Thymus (tissue), 11 donors: ENCODE results near the gene AGFG1. TPM values are rescaled to one million over a fixed set of nuclear protein-coding genes. Genes with fewer than 3 reads are reported as not detected.
"Not testable (repeated sequence)": the region's sequence is repeated elsewhere in the genome, so short reads cannot be mapped to it uniquely, and the experiment has no call there.

Experiments used
- DNase-seq, 9 donors: peaks; one replicate each; pipeline ENCODE4 v3.0.0-alpha.2; 2013; ENCODE audit warnings: low spot score in 9 of 9, low read depth in 6 of 9, missing footprints in 1 of 9
- H3K27ac ChIP-seq, 2 donors: one replicate each; pipeline ENCODE4 v1.5.1; 2013; ENCODE audit warnings: control low read depth in 1 of 2, low read depth in 1 of 2, low read length in 1 of 2, mild to moderate bottlenecking in 1 of 2, moderate library complexity in 1 of 2
- H3K27me3 ChIP-seq, 2 donors: one replicate each; pipeline ENCODE4 v1.5.1; 2013; ENCODE audit warnings: low read length in 1 of 2; ENCODE audit not compliant: control insufficient read depth in 2 of 2, insufficient read depth in 1 of 2
- H3K36me3 ChIP-seq, 2 donors: one replicate each; pipeline ENCODE4 v1.5.1; 2013; ENCODE audit warnings: low read length in 1 of 2, mild to moderate bottlenecking in 1 of 2, moderate library complexity in 1 of 2; ENCODE audit not compliant: control insufficient read depth in 2 of 2, insufficient read depth in 2 of 2
- H3K4me1 ChIP-seq, 2 donors: one replicate each; pipeline ENCODE4 v1.5.1; 2013; ENCODE audit warnings: low read length in 2 of 2; ENCODE audit not compliant: control insufficient read depth in 2 of 2, insufficient read depth in 2 of 2
- H3K4me3 ChIP-seq, 2 donors: one replicate each; pipeline ENCODE4 v1.5.1; 2013; ENCODE audit warnings: low read length in 2 of 2, control low read depth in 1 of 2, mild to moderate bottlenecking in 1 of 2
- H3K9me3 ChIP-seq, 2 donors: one replicate each; pipeline ENCODE4 v1.5.1; 2013; ENCODE audit warnings: low read length in 1 of 2, mild to moderate bottlenecking in 1 of 2; ENCODE audit not compliant: control insufficient read depth in 2 of 2, insufficient read depth in 1 of 2
- WGBS: extraction: QIAGEN DNeasy Blood & Tissue Kit; methylation state at CpG from one replicate; pipeline ENCODE4 v1.1.7; 2013; 5-methylcytosine and 5-hydroxymethylcytosine counted together
- polyA plus RNA-seq: library from polyadenylated mRNA; stranded (reverse); fragments of 200-250 nt; gene quantifications from one replicate; pipeline ENCODE4 v1.2.3, GENCODE V29; 2013
- total RNA-seq: library from RNA; stranded (reverse); fragments of 120-200 nt; gene quantifications from one replicate; pipeline ENCODE4 v1.2.4, GENCODE V29; 2013
- donor health status: healthy.

Gene AGFG1
- total and polyA plus RNA-seq, 2 donors, result 47.4 to 56.3 TPM

DNA sequence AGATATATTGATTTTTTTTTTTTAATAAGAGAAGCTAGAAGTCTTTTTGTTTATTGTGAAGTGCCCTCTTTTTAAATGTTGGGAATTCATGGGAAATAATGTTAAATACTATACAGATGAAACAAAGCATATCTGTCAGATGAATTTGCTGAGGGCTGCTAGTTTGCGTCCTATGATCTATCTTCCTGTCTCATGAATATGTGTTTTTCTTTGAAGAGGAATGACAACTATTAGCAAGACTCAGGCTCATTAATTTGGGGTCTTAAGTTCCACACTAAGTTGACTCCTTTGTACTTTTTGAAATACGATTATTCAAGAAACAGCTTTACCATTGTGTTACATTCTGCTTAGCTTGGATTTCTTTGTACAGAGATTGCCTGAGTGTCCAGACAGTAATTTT is 57.9 kb downstream of the AGFG1 start:
- DNase-seq, result no peak
- H3K4me1 ChIP-seq, result no peaks in the 10 kb centered on the region
- no peaks in the 10 kb centered on the region for H3K9me3 ChIP-seq
- peaks cover 3 to 33% of the 10 kb centered on the region in 2 donors for H3K36me3 ChIP-seq
- WGBS, result 99% methylated on average over 2 of the region's 2 CpGs
- H3K27me3 ChIP-seq, result no peaks in the 10 kb centered on the region
- no peak overlapping the region for H3K27ac ChIP-seq
- no peak overlapping the region for H3K4me3 ChIP-seq

- peaks cover 12 to 47% of the 10 kb centered on the region in 2 donors for H3K36me3 ChIP-seq
- no peaks in the 10 kb centered on the region for H3K9me3 ChIP-seq
- no peaks in the 10 kb centered on the region for H3K27me3 ChIP-seq
- H3K27ac ChIP-seq, result no peak overlapping the region
- peak in 1 of 9 donors; percentile 2 for DNase-seq
- WGBS, result 75% methylated on average over 3 of the region's 3 CpGs
- no peaks in the 10 kb centered on the region for H3K4me1 ChIP-seq
- no peak overlapping the region for H3K4me3 ChIP-seq
Observed at GRCh38 chr2:227534714-227535113, 62.8 kb downstream of the AGFG1 start.

DNA sequence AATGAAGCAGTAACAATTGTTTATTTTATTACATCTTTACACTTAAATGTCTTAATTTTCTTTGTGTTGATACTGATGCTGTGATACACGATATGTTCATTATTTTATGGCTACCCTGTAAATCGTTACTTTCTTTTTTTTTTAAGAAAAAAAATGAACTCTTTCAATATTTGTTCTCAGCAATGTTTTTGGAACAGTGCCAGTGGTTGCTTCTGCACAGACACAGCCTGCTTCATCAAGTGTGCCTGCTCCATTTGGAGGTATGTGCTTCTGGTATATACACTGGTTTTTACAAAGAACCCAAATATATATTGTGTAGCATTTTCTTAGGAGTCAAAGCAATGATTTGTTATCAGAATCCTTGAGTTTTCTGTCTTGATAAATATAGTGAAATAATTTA is 64.5 kb downstream of the AGFG1 start:
- DNase-seq, result no peak
- Histone ChIP-seq H3K4me1 (no peaks in the 10 kb centered on the region), H3K9me3 (no peaks in the 10 kb centered on the region), H3K27me3 (no peaks in the 10 kb centered on the region), H3K27ac (no peak overlapping the region), H3K36me3 (peaks cover 16 to 46% of the 10 kb centered on the region in 2 donors), H3K4me3 (no peak overlapping the region)
- 92% methylated on average over 2 of the region's 2 CpGs for WGBS

GRCh38 chr2:227539465-227539956 is 67.6 kb downstream of the AGFG1 start:
- H3K27ac ChIP-seq, result no peak overlapping the region
- H3K9me3 ChIP-seq, result no peaks in the 10 kb centered on the region
- WGBS, result 99% methylated on average over 8 of the region's 8 CpGs
- H3K4me3 ChIP-seq, result no peak overlapping the region
- H3K27me3 ChIP-seq, result no peaks in the 10 kb centered on the region
- no peak for DNase-seq
- peaks cover 16 to 25% of the 10 kb centered on the region in 2 donors for H3K36me3 ChIP-seq
- H3K4me1 ChIP-seq, result no peaks in the 10 kb centered on the region

DNA sequence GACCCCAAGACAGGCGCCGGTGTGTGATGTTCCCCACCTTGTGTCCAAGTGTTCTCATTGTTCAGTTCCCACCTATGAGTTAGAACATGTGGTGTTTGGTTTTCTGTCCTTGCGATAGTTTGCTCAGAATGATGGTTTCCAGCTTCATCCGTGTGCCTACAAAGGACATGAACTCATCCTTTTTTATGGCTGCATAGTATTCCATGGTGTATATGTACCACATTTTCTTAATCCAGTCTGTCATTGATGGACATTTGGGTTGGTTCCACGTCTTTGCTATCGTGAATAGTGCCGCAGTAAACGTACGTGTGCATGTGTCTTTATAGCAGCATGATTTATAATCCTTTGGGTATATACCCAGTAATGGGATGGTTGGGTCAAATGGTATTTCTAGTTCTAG is 68.4 kb downstream of the AGFG1 start:
- not testable (repeated sequence) for DNase-seq, H3K4me3 ChIP-seq, H3K27me3 ChIP-seq, H3K27ac ChIP-seq, H3K4me1 ChIP-seq, H3K9me3 ChIP-seq
- peaks cover 13 to 24% of the 10 kb centered on the region in 2 donors for H3K36me3 ChIP-seq
- 98% methylated on average over 9 of the region's 9 CpGs for WGBS

- no peak overlapping the region for H3K27ac ChIP-seq
- no peaks in the 10 kb centered on the region for H3K4me1 ChIP-seq
- no peak overlapping the region for H3K4me3 ChIP-seq
- H3K9me3 ChIP-seq, result peaks cover 0 to 8% of the 10 kb centered on the region in 2 donors
- H3K36me3 ChIP-seq, result peaks cover 8 to 17% of the 10 kb centered on the region in 2 donors
- no peak for DNase-seq
- 99% methylated on average over 11 of the region's 11 CpGs for WGBS
- H3K27me3 ChIP-seq, result no peaks in the 10 kb centered on the region
Observed at GRCh38 chr2:227545990-227546389, 74.0 kb downstream of the AGFG1 start.

DNA sequence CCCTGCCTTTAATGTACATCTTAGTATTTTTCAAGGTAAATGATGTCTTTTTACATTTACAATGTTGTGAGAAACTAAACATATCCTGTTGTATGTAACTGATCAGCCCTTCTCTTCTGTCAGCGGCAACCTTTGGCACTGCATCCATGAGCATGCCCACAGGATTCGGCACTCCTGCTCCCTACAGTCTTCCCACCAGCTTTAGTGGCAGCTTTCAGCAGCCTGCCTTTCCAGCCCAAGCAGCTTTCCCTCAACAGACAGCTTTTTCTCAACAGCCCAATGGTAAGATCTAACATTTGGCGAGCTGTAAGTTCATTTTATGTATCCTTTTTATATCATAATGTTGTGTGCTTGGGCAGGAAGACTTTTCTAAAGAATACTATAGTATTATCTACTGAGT is 79.9 kb downstream of the AGFG1 start:
- no peaks in the 10 kb centered on the region for H3K9me3 ChIP-seq
- H3K27me3 ChIP-seq, result no peaks in the 10 kb centered on the region
- peaks cover 6 to 24% of the 10 kb centered on the region in 2 donors for H3K36me3 ChIP-seq
- no peak for DNase-seq
- no peak overlapping the region for H3K4me3 ChIP-seq
- over 99% methylated on average over 3 of the region's 3 CpGs for WGBS
- no peak overlapping the region for H3K27ac ChIP-seq
- no peaks in the 10 kb centered on the region for H3K4me1 ChIP-seq

- H3K36me3 ChIP-seq, result no peaks in the 10 kb centered on the region
- H3K27me3 ChIP-seq, result no peaks in the 10 kb centered on the region
- DNase-seq, result no peak
- no peak overlapping the region for H3K27ac ChIP-seq
- H3K4me3 ChIP-seq, result no peak overlapping the region
- H3K4me1 ChIP-seq, result no peaks in the 10 kb centered on the region
- H3K9me3 ChIP-seq, result no peaks in the 10 kb centered on the region
Observed at GRCh38 chr2:227562581-227562980, 90.6 kb downstream of the AGFG1 start.

DNA sequence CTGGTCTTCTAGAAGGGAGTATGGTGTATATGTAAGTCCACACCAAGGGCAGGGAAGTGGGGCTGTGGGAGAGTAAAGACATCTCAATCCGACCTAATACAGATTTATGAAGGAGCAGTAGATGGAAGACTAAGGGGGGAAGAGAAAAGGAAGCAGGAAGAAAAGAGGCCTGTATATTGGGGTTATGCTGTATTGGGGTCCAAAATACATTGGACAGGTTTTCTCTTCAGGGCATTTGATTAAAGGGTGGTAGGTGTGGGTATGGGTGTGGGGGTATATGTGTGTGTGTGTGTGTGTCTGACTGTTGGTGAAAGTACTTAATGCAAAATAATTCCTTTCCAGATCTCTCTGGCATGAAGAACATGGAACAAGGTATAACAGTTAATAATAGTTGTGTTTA is 93.1 kb downstream of the AGFG1 start:
- no peak overlapping the region for H3K27ac ChIP-seq
- no peaks in the 10 kb centered on the region for H3K27me3 ChIP-seq
- H3K4me3 ChIP-seq, result no peak overlapping the region
- H3K36me3 ChIP-seq, result no peaks in the 10 kb centered on the region
- H3K4me1 ChIP-seq, result no peaks in the 10 kb centered on the region
- no peak for DNase-seq
- H3K9me3 ChIP-seq, result no peaks in the 10 kb centered on the region
- WGBS, result 100% methylated on average over 1 of the region's 1 CpG

DNA sequence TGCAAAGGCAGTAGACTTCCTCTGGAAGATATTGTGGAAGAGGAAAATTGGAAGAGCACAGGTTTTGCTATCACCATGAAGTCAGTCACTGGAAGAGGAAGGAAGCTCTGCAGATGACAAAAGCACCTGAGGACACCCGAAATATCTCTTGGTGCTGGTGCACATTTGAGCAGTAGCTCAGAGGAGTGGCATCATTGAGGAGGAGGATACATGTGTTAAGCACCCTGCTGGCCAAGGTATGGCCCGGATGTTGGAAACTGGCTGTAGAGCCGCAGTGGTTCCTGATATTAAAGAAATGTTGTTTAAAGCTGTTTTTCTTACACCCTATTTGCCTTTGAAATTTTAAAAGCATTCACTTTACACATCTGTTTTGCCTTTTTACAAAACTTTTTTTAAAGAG is 94.1 kb downstream of the AGFG1 start:
- Histone ChIP-seq H3K4me3 (no peak overlapping the region), H3K9me3 (no peaks in the 10 kb centered on the region), H3K27me3 (no peaks in the 10 kb centered on the region), H3K27ac (no peak overlapping the region), H3K4me1 (no peaks in the 10 kb centered on the region), H3K36me3 (no peaks in the 10 kb centered on the region)
- no peak for DNase-seq
- WGBS, result 98% methylated on average over 3 of the region's 3 CpGs
